Measurements from ENCODE around the gene CILP2. TPM values are rescaled to one million over a fixed set of nuclear protein-coding genes. Genes with fewer than 3 reads are reported as not detected.

The CILP2 gene
- total RNA-seq, 2 donors from 2014 or later: 3.6 to 9.9 TPM

DNA sequence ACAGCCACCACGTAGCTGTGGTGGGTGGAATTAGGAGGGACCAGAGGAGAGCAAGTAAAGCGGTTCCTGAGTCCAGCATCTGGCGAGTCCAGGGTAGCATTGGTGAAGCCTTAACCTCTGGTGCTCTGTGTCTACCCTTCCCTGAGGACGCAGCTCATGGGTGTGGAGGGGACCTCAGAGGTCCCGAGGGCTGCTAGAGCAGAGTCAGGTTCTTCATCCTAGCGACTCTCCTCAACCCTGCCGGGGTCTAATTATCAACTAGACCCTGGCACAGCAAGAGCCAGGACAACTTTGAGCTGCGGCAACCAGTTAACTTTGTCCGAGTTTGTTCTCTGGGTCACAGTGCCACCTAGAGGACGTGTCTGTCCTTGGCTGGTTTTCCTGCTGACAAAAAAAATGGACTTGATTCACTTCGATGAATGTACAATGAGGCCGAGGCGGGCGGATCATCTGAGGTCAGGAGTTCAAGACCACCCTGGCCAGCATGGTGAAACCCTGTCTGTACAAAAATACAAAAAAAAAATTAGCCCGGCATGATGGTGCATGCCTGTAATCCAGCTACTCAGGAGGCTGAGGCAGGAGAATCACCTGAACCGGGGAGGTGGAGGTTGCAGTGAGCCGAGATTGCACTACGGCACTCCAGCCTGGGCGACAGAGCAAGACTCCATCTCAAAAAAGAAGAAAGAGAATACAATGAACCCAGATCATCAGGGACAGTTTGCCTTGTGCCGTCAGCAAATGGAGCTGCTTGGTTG lies 47.7 kb upstream of the CILP2 start:
- peak; percentile 91 for TF ChIP-seq CTCF (conservative IDR thresholded peaks at IDR 0.05)
- no peak overlapping the region for H3K9ac ChIP-seq (ENCODE audit: extremely low read depth, low read length, poor library complexity, severe bottlenecking)
- H3K36me3 Mint-ChIP-seq (ENCODE audit: low read depth): peaks cover 29% of the 10 kb centered on the region

DNA sequence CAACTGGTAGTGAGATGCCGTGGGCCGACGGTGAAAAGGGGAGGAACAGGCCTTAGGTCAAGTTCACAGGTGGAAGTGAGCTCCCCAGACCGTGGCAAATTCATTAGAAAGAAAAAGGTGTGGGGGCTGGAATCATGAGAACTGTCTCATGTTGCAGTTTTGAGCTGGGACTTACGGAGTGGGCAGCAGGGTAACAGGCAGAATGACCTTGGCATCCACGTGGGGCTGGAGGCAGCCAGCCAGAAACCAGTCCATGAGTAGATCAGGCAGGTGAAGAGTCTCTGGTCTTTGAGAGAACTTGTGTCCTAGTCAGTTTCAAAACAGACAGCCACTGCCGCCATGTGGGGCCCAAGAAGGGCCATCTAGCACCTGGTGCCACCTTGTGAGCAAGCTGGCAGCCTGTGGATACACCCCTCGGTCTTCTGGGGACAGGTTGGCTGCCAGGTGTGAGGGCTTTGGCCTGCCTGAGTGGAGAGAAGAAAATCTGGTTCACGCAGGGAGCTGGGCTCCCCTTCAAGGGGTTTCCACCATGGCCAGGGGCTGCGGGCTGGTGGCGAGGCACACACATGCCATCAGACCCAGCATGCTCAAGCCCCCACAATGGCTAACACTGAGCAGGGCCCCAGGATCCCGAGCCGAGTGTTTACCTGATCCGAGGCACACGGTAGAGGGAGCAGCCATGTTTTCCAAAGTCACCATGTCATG lies 46.6 kb upstream of the CILP2 start:
- H3K4me1 Mint-ChIP-seq: peaks cover 32% of the 10 kb centered on the region
- 91 to 95% methylated on average over 12 to 15 of the region's 15 CpGs for WGBS, 2 experiments (ENCODE audit: insufficient coverage in 1 of 2, insufficient read length in 1 of 2)
- Histone ChIP-seq H3K27ac (ENCODE audit: low read depth, low read length) (no peak overlapping the region), H3K4me1 (ENCODE audit: control insufficient read depth, insufficient read depth, low read length) (peaks cover 13% of the 10 kb centered on the region), H3K27me3 (ENCODE audit: control insufficient read depth, insufficient read depth, low read length, poor library complexity, severe bottlenecking) (no peaks in the 10 kb centered on the region), H3K9ac (ENCODE audit: extremely low read depth, low read length, poor library complexity, severe bottlenecking) (no peak overlapping the region), H3K9me3 (ENCODE audit: control insufficient read depth, low read length) (no peaks in the 10 kb centered on the region), H3K36me3 (ENCODE audit: control insufficient read depth, insufficient read depth, low read length) (peaks cover 35% of the 10 kb centered on the region), H3K4me3 (ENCODE audit: low read length) (no peak overlapping the region)
- H3K4me3 Mint-ChIP-seq: no peak overlapping the region
- peaks cover 39% of the 10 kb centered on the region for H3K36me3 Mint-ChIP-seq (ENCODE audit: low read depth)
- H3K9me3 Mint-ChIP-seq: no peaks in the 10 kb centered on the region
- H3K27me3 Mint-ChIP-seq (ENCODE audit: insufficient read depth): no peaks in the 10 kb centered on the region
- TF ChIP-seq CTCF (conservative IDR thresholded peaks at IDR 0.05): no peak
- no peak for DNase-seq
- peak overlapping the region; percentile 48 for H3K27ac Mint-ChIP-seq

More for the DNA sequence above, 47.7 kb upstream of the CILP2 start:
- Mint-ChIP-seq H3K9me3 (no peaks in the 10 kb centered on the region), H3K27ac (peak overlapping the region; percentile 96), H3K4me1 (peaks cover 37% of the 10 kb centered on the region), H3K27me3 (ENCODE audit: insufficient read depth) (no peaks in the 10 kb centered on the region), H3K4me3 (no peak overlapping the region)
- H3K4me3 ChIP-seq (ENCODE audit: low read length): no peak overlapping the region
- peaks cover 29% of the 10 kb centered on the region for H3K36me3 ChIP-seq (ENCODE audit: control insufficient read depth, insufficient read depth, low read length)
- peaks cover 13% of the 10 kb centered on the region for H3K4me1 ChIP-seq (ENCODE audit: control insufficient read depth, insufficient read depth, low read length)
- DNase-seq: peak; percentile 93
- no peaks in the 10 kb centered on the region for H3K9me3 ChIP-seq (ENCODE audit: control insufficient read depth, low read length)
- 54 to 59% methylated on average over 18 to 20 of the region's 20 CpGs for WGBS, 2 experiments (ENCODE audit: insufficient coverage in 1 of 2, insufficient read length in 1 of 2)
- peak overlapping the region; percentile 94 for H3K27ac ChIP-seq (ENCODE audit: low read depth, low read length)
- H3K27me3 ChIP-seq (ENCODE audit: control insufficient read depth, insufficient read depth, low read length, poor library complexity, severe bottlenecking): no peaks in the 10 kb centered on the region

DNA sequence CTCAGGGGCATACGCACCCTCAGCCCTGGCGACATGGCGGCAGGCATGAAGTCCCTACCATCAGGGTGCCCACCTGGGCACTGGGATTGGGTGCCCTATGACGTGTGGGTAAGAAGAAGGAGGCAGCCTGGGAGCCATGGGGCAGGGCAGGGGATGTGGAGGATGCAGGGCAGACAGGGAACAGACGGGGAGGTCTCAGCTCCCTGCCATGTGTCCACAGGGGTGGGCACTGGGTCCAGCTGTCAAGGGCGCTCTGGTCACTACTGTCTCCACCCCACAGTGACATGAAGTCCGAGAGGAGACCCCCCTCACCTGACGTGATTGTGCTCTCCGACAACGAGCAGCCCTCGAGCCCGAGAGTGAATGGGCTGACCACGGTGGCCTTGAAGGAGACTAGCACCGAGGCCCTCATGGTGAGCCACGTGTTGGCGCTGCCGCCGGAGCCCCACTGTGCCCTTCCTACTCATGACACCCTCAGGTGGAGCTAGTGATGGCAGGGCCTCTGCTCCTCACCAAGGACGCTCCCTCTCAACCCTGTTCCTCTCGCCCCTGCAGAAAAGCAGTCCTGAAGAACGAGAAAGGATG lies 45.9 kb upstream of the CILP2 start:
- H3K9ac ChIP-seq (ENCODE audit: extremely low read depth, low read length, poor library complexity, severe bottlenecking): no peak overlapping the region

More for the DNA sequence above, 45.9 kb upstream of the CILP2 start:
- H3K4me1 Mint-ChIP-seq: peaks cover 29% of the 10 kb centered on the region
- no peaks in the 10 kb centered on the region for H3K27me3 Mint-ChIP-seq (ENCODE audit: insufficient read depth)
- peaks cover 43% of the 10 kb centered on the region for H3K36me3 Mint-ChIP-seq (ENCODE audit: low read depth)
- Histone ChIP-seq H3K4me3 (ENCODE audit: low read length) (no peak overlapping the region), H3K9me3 (ENCODE audit: control insufficient read depth, low read length) (no peaks in the 10 kb centered on the region), H3K36me3 (ENCODE audit: control insufficient read depth, insufficient read depth, low read length) (peaks cover 41% of the 10 kb centered on the region), H3K27me3 (ENCODE audit: control insufficient read depth, insufficient read depth, low read length, poor library complexity, severe bottlenecking) (no peaks in the 10 kb centered on the region), H3K4me1 (ENCODE audit: control insufficient read depth, insufficient read depth, low read length) (peaks cover 13% of the 10 kb centered on the region), H3K27ac (ENCODE audit: low read depth, low read length) (no peak overlapping the region)
- TF ChIP-seq CTCF (conservative IDR thresholded peaks at IDR 0.05): no peak
- no peaks in the 10 kb centered on the region for H3K9me3 Mint-ChIP-seq
- 94 to 96% methylated on average over 10 to 21 of the region's 21 CpGs for WGBS, 2 experiments (ENCODE audit: insufficient coverage in 1 of 2, insufficient read length in 1 of 2)
- H3K27ac Mint-ChIP-seq: peak overlapping the region; percentile 48
- DNase-seq: no peak
- H3K4me3 Mint-ChIP-seq: no peak overlapping the region

Measured in endodermal cell (in vitro differentiated cells).